ENCODE results near the gene CLDN25.

CLDN25 gene

GRCh38 chr11:113829751-113830150 lies 50.2 kb downstream of the CLDN25 start:
- TF ChIP-seq CTCF (IDR thresholded peaks at IDR 0.05; ENCODE audit: borderline replicate concordance, extremely low read depth, low read length, poor library complexity, severe bottlenecking) (no peak), EZH2 (IDR thresholded peaks at IDR 0.05; ENCODE audit: borderline replicate concordance, low read depth, low read length, severe bottlenecking) (no peak)
- Histone ChIP-seq H4K20me1 (ENCODE audit: insufficient read depth, low read length) (no peaks in the 10 kb centered on the region), H2AFZ (ENCODE audit: low read depth, low read length) (no peak overlapping the region), H3K4me2 (ENCODE audit: insufficient read depth, low read length) (no peak overlapping the region), H3K4me3 (ENCODE audit: low read depth in 1 of 2, low read length in 2 of 2) (no peak overlapping the region), H3K4me1 (ENCODE audit: insufficient read depth, low read length) (no peaks in the 10 kb centered on the region), H3K9me3 (ENCODE audit: insufficient read depth, low read length, severe bottlenecking) (no peaks in the 10 kb centered on the region), H3K27ac (ENCODE audit: low read length) (no peak overlapping the region), H3K27me3 (ENCODE audit: insufficient read depth, low read length, poor library complexity) (no peaks in the 10 kb centered on the region), H3K36me3 (ENCODE audit: insufficient read depth, low read length) (peaks cover 40% of the 10 kb centered on the region), H3K9ac (ENCODE audit: low read depth, low read length) (no peak overlapping the region), H3K79me2 (ENCODE audit: insufficient read depth, low read length) (no peaks in the 10 kb centered on the region)
- ATAC-seq (ENCODE audit: insufficient read depth, low read depth) (no peak), DNase-seq (no peak)
